ENCODE measurements around the gene SMAD2.
A peak's percentile ranks its signal among the peaks of the same experiment; 100 is the strongest.
"Not testable (repeated sequence)": the region's sequence is repeated elsewhere in the genome, so short reads cannot be mapped to it uniquely, and the experiment has no call there.

Gene SMAD2

GRCh38 chr18:47781561-47781960 is 148.9 kb downstream of the SMAD2 start:
- DNase-seq = no peak

GRCh38 chr18:47780011-47780725 is 150.3 kb downstream of the SMAD2 start:
- DNase-seq = no peak

GRCh38 chr18:47779381-47779780 is 151.1 kb downstream of the SMAD2 start:
- no peak for DNase-seq

- no peak for DNase-seq
Measured at GRCh38 chr18:47777626-47778025, 152.8 kb downstream of the SMAD2 start.

- DNase-seq = peak; percentile 31
Measured at GRCh38 chr18:47775961-47776360, 154.5 kb downstream of the SMAD2 start.

- DNase-seq = no peak
Measured at GRCh38 chr18:47773931-47774330, 156.5 kb downstream of the SMAD2 start.

- DNase-seq = peak; percentile 53
Measured at GRCh38 chr18:47772374-47773248, 157.8 kb downstream of the SMAD2 start.

GRCh38 chr18:47771922-47772321 is 158.5 kb downstream of the SMAD2 start:
- DNase-seq = no peak

- DNase-seq = no peak
Measured at GRCh38 chr18:47767699-47768098, 162.8 kb downstream of the SMAD2 start.

GRCh38 chr18:47767198-47767597 is 163.3 kb downstream of the SMAD2 start:
- not testable (repeated sequence) for DNase-seq

Measured in RPMI8226 (cell line).